ENCODE data around the gene PTPRE. TPM values are rescaled to one million over a fixed set of nuclear protein-coding genes. Genes with fewer than 3 reads are reported as not detected.

Gene PTPRE
- total RNA-seq, 1 donor from 2014 or later, result 13.8 TPM

GRCh38 chr10:127972751-127973357, 66.0 kb downstream of the PTPRE start:
- Histone ChIP-seq H3K27ac (replicated peaks) (no peak overlapping the region), H3K27me3 (ENCODE audit: low read depth) (no peaks in the 10 kb centered on the region), H3K9me3 (replicated peaks) (no peaks in the 10 kb centered on the region), H3K4me1 (peaks cover 53% of the 10 kb centered on the region), H3K4me3 (no peak overlapping the region), H3K36me3 (no peaks in the 10 kb centered on the region)
- intact Hi-C loops (cut with micrococcal nuclease), result no loop called here
- no peak for TF ChIP-seq CTCF (IDR thresholded peaks at IDR 0.05; ENCODE audit: borderline replicate concordance)
- DNase-seq, result no peak

GRCh38 chr10:127973791-127974311, 66.9 kb downstream of the PTPRE start:
- DNase-seq, result no peak
- intact Hi-C loops (cut with micrococcal nuclease), result no loop called here
- TF ChIP-seq CTCF (IDR thresholded peaks at IDR 0.05; ENCODE audit: borderline replicate concordance), result peak; percentile 42
- Histone ChIP-seq H3K27ac (replicated peaks) (no peak overlapping the region), H3K4me1 (peaks cover 53% of the 10 kb centered on the region), H3K27me3 (ENCODE audit: low read depth) (no peaks in the 10 kb centered on the region), H3K36me3 (no peaks in the 10 kb centered on the region), H3K9me3 (replicated peaks) (no peaks in the 10 kb centered on the region), H3K4me3 (no peak overlapping the region)

- peaks cover 53% of the 10 kb centered on the region for H3K4me1 ChIP-seq
- H3K9me3 ChIP-seq (replicated peaks), result peaks cover 3% of the 10 kb centered on the region
- intact Hi-C loops (cut with micrococcal nuclease), result no loop called here
- TF ChIP-seq CTCF (IDR thresholded peaks at IDR 0.05; ENCODE audit: borderline replicate concordance), result no peak
- H3K27ac ChIP-seq (replicated peaks), result no peak overlapping the region
- H3K36me3 ChIP-seq, result no peaks in the 10 kb centered on the region
- H3K4me3 ChIP-seq, result no peak overlapping the region
- no peak for DNase-seq
- no peaks in the 10 kb centered on the region for H3K27me3 ChIP-seq (ENCODE audit: low read depth)
These were observed 68.0 kb downstream of the PTPRE start for GRCh38 chr10:127974911-127975310.

- H3K9me3 ChIP-seq (replicated peaks), result peaks cover 17% of the 10 kb centered on the region
- no peaks in the 10 kb centered on the region for H3K27me3 ChIP-seq (ENCODE audit: low read depth)
- no peak overlapping the region for H3K4me3 ChIP-seq
- H3K36me3 ChIP-seq, result no peaks in the 10 kb centered on the region
- peaks cover 53% of the 10 kb centered on the region for H3K4me1 ChIP-seq
- no peak for TF ChIP-seq CTCF (IDR thresholded peaks at IDR 0.05; ENCODE audit: borderline replicate concordance)
- intact Hi-C loops (cut with micrococcal nuclease), result no loop called here
- DNase-seq, result no peak
- peak overlapping the region; percentile 80 for H3K27ac ChIP-seq (replicated peaks)
These were observed 69.4 kb downstream of the PTPRE start for GRCh38 chr10:127976286-127976685.

GRCh38 chr10:127976701-127977356, 69.9 kb downstream of the PTPRE start:
- Histone ChIP-seq H3K4me3 (peak overlapping the region; percentile 46), H3K27ac (replicated peaks) (peak overlapping the region; percentile 80), H3K27me3 (ENCODE audit: low read depth) (no peaks in the 10 kb centered on the region), H3K36me3 (no peaks in the 10 kb centered on the region), H3K9me3 (replicated peaks) (peaks cover 17% of the 10 kb centered on the region), H3K4me1 (peaks cover 55% of the 10 kb centered on the region)
- no peak for TF ChIP-seq CTCF (IDR thresholded peaks at IDR 0.05; ENCODE audit: borderline replicate concordance)
- intact Hi-C loops (cut with micrococcal nuclease), result no loop called here
- DNase-seq, result no peak
